GM12891 (cell line): ENCODE results near the gene SERBP1.

Experiments
- POLR2AphosphoS5 ChIP-seq: IDR thresholded peaks from 2 replicates; pipeline ENCODE4 v1.6.1; 2011; ENCODE audit warnings: low read depth, low read length, control low read depth
- TAF1 ChIP-seq: IDR thresholded peaks from 2 replicates; pipeline ENCODE4 v1.6.1; 2011; ENCODE audit warnings: low read depth, low read length, control low read depth

DNA sequence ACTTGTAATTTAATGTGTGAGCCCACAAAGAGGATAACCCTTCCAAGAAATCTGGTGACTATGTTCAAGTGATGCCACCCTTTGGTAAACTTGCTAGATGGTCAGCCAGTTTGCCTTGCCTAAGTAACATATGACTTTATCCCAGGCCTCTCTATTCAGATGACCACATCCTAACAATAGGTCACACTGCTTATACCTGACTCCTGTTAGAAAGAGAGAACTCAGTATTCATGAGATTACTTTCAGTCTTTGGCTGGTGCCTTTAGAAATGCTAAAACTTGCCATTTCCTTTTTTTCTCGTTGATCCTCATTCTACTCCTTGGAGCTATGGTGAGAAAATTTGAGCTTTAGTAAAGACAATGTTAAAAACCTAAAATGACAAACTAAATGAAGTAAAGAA, 28.5 kb upstream of the SERBP1 start:
- TF ChIP-seq POLR2AphosphoS5 (no peak), TAF1 (no peak)
